Endothelial cell of hepatic sinusoid (primary cell): ENCODE measurements around the gene GP9.

Experiments used
- in situ Hi-C: cut with HindIII; loops from 2 replicates; pipeline ENCODE4 v1.10.0; 2017; ENCODE audit warnings: low sequenced_read_pairs

GP9 gene

GRCh38 chr3:129067719-129068118 lies 7.1 kb downstream of the GP9 start:
- in situ Hi-C loops: loop anchor here (5.0 to 25.0 kb wide), 2 partner anchors 70 to 170 kb away; partner anchors contain the start of gene COPG1

- in situ Hi-C loops: loop anchor here (5.0 to 25.0 kb wide), 2 partner anchors 71 to 169 kb away; partner anchors contain the start of gene COPG1
Observed at GRCh38 chr3:129068291-129068886, 7.8 kb downstream of the GP9 start.

GRCh38 chr3:129069313-129070085 lies 8.9 kb downstream of the GP9 start:
- in situ Hi-C loops: loop anchor here (5.0 to 25.0 kb wide), 3 partner anchors 48 to 168 kb away; partner anchors contain the start of gene COPG1

- in situ Hi-C loops: loop anchor here (5.0 to 25.0 kb wide), 2 partner anchors 47 to 167 kb away; partner anchors contain the start of gene COPG1
Observed at GRCh38 chr3:129070086-129070885, 9.7 kb downstream of the GP9 start.

- in situ Hi-C loops: no loop called here
Observed at GRCh38 chr3:129077222-129077621, 16.6 kb downstream of the GP9 start.

GRCh38 chr3:129078510-129078909 lies 17.9 kb downstream of the GP9 start:
- in situ Hi-C loops: no loop called here

GRCh38 chr3:129081503-129081902 lies 20.9 kb downstream of the GP9 start:
- in situ Hi-C loops: loop anchor here (10.0 kb wide), 1 partner anchor 67 kb away; no protein-coding TSS in a partner anchor

GRCh38 chr3:129082026-129082425 lies 21.4 kb downstream of the GP9 start:
- in situ Hi-C loops: loop anchor here (10.0 kb wide), 1 partner anchor 67 kb away; no protein-coding TSS in a partner anchor

GRCh38 chr3:129084501-129084900 lies 23.9 kb downstream of the GP9 start:
- in situ Hi-C loops: loop anchor here (10.0 kb wide), 1 partner anchor 70 kb away; no protein-coding TSS in a partner anchor

GRCh38 chr3:129085165-129085715 lies 24.7 kb downstream of the GP9 start:
- in situ Hi-C loops: loop anchor here (10.0 kb wide), 1 partner anchor 70 kb away; no protein-coding TSS in a partner anchor

- in situ Hi-C loops: loop anchor here (10.0 kb wide), 1 partner anchor 71 kb away; no protein-coding TSS in a partner anchor
Observed at GRCh38 chr3:129085818-129086217, 25.2 kb downstream of the GP9 start.

- in situ Hi-C loops: loop anchor here (10.0 kb wide), 1 partner anchor 72 kb away; no protein-coding TSS in a partner anchor
Observed at GRCh38 chr3:129087138-129087702, 26.6 kb downstream of the GP9 start.

- in situ Hi-C loops: loop anchor here (10.0 kb wide), 1 partner anchor 73 kb away; no protein-coding TSS in a partner anchor
Observed at GRCh38 chr3:129087904-129088303, 27.3 kb downstream of the GP9 start.

GRCh38 chr3:129088312-129088711 lies 27.7 kb downstream of the GP9 start:
- in situ Hi-C loops: loop anchor here (10.0 kb wide), 1 partner anchor 74 kb away; no protein-coding TSS in a partner anchor

- in situ Hi-C loops: no loop called here
Observed at GRCh38 chr3:129095285-129095684, 34.7 kb downstream of the GP9 start.

GRCh38 chr3:129100274-129100673 lies 39.7 kb downstream of the GP9 start:
- in situ Hi-C loops: no loop called here

- in situ Hi-C loops: no loop called here
Observed at GRCh38 chr3:129101370-129102138, 41.0 kb downstream of the GP9 start.

- in situ Hi-C loops: no loop called here
Observed at GRCh38 chr3:129103296-129103695, 42.7 kb downstream of the GP9 start.

GRCh38 chr3:129104051-129104450 lies 43.5 kb downstream of the GP9 start:
- in situ Hi-C loops: no loop called here
